Ishikawa (cell line): ENCODE data around the gene PLRG1.

Experiments used
- CEBPB ChIP-seq: IDR thresholded peaks from 2 replicates; pipeline ENCODE4 v1.6.1; 2012
- CREB1 ChIP-seq: IDR thresholded peaks from 2 replicates; pipeline ENCODE4 v1.6.1; 2012; ENCODE audit warnings: low read depth
- EGR1 ChIP-seq: IDR thresholded peaks from 2 replicates; pipeline ENCODE4 v1.6.1; 2012
- EP300 ChIP-seq: IDR thresholded peaks from 2 replicates; pipeline ENCODE4 v1.6.1; 2012; ENCODE audit warnings: borderline replicate concordance
- FOXM1 ChIP-seq: IDR thresholded peaks from 2 replicates; pipeline ENCODE4 v1.6.1; 2012; ENCODE audit warnings: low read depth, borderline replicate concordance
- NFIC ChIP-seq: IDR thresholded peaks from 2 replicates; pipeline ENCODE4 v1.6.1; 2012
- RAD21 ChIP-seq: IDR thresholded peaks from 2 replicates; pipeline ENCODE4 v1.6.1; 2012; ENCODE audit warnings: low read depth
- TAF1 ChIP-seq: IDR thresholded peaks from 2 replicates; pipeline ENCODE4 v1.6.1; 2012; ENCODE audit warnings: low read depth, mild to moderate bottlenecking
- TCF12 ChIP-seq: IDR thresholded peaks from 2 replicates; pipeline ENCODE4 v1.6.1; 2012; ENCODE audit warnings: low read depth
- TEAD4 ChIP-seq: IDR thresholded peaks from 2 replicates; pipeline ENCODE4 v1.6.1; 2012
- YY1 ChIP-seq: IDR thresholded peaks from 2 replicates; pipeline ENCODE4 v1.6.1; 2012; ENCODE audit warnings: low read depth
- ZBTB7A ChIP-seq: IDR thresholded peaks from 2 replicates; pipeline ENCODE4 v1.6.1; 2012; ENCODE audit warnings: low read depth
- TF ChIP-seq, protein P1 (sequence below): IDR thresholded peaks from 2 replicates; pipeline ENCODE4 v1.6.1; 2012
- TF ChIP-seq, protein P2 (sequence below): IDR thresholded peaks from 2 replicates; pipeline ENCODE4 v1.6.1; 2012; ENCODE audit warnings: low read depth, mild to moderate bottlenecking
- TF ChIP-seq, protein P3 (sequence below): IDR thresholded peaks from 2 replicates; pipeline ENCODE4 v1.6.1; 2012

PLRG1 gene

DNA sequence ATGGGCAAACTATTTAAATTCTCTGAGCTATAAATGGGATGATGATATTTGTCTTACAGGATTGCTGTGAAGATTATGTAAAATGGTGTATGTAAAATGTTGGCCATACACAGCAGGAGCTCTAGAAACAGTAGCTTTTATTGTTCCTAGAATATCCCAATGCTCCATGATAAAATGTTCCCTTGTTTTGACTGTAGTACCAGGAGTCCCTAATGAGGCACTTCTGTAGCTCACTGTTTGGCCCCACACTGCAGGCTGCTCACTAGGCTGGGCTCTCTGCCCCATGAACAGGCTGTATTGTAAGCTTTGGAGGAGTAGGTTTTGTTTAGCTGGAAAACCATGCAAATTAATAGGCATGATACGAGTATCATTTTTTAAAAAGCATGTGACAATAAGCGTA is 43.7 kb upstream of the PLRG1 start:
- TF ChIP-seq RAD21 = no peak
- TF ChIP-seq, protein P1, sequence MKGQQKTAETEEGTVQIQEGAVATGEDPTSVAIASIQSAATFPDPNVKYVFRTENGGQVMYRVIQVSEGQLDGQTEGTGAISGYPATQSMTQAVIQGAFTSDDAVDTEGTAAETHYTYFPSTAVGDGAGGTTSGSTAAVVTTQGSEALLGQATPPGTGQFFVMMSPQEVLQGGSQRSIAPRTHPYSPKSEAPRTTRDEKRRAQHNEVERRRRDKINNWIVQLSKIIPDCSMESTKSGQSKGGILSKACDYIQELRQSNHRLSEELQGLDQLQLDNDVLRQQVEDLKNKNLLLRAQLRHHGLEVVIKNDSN = no peak
- TF ChIP-seq, protein P2, sequence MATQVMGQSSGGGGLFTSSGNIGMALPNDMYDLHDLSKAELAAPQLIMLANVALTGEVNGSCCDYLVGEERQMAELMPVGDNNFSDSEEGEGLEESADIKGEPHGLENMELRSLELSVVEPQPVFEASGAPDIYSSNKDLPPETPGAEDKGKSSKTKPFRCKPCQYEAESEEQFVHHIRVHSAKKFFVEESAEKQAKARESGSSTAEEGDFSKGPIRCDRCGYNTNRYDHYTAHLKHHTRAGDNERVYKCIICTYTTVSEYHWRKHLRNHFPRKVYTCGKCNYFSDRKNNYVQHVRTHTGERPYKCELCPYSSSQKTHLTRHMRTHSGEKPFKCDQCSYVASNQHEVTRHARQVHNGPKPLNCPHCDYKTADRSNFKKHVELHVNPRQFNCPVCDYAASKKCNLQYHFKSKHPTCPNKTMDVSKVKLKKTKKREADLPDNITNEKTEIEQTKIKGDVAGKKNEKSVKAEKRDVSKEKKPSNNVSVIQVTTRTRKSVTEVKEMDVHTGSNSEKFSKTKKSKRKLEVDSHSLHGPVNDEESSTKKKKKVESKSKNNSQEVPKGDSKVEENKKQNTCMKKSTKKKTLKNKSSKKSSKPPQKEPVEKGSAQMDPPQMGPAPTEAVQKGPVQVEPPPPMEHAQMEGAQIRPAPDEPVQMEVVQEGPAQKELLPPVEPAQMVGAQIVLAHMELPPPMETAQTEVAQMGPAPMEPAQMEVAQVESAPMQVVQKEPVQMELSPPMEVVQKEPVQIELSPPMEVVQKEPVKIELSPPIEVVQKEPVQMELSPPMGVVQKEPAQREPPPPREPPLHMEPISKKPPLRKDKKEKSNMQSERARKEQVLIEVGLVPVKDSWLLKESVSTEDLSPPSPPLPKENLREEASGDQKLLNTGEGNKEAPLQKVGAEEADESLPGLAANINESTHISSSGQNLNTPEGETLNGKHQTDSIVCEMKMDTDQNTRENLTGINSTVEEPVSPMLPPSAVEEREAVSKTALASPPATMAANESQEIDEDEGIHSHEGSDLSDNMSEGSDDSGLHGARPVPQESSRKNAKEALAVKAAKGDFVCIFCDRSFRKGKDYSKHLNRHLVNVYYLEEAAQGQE = no peak
- TF ChIP-seq NFIC = no peak
- no peak for TF ChIP-seq CEBPB
- no peak for TF ChIP-seq EP300
- no peak for TF ChIP-seq TAF1
- TF ChIP-seq TCF12 = no peak
- no peak for TF ChIP-seq TEAD4
- TF ChIP-seq, protein P3, sequence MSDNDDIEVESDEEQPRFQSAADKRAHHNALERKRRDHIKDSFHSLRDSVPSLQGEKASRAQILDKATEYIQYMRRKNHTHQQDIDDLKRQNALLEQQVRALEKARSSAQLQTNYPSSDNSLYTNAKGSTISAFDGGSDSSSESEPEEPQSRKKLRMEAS = no peak
- no peak for TF ChIP-seq EGR1
- TF ChIP-seq CREB1 = no peak

DNA sequence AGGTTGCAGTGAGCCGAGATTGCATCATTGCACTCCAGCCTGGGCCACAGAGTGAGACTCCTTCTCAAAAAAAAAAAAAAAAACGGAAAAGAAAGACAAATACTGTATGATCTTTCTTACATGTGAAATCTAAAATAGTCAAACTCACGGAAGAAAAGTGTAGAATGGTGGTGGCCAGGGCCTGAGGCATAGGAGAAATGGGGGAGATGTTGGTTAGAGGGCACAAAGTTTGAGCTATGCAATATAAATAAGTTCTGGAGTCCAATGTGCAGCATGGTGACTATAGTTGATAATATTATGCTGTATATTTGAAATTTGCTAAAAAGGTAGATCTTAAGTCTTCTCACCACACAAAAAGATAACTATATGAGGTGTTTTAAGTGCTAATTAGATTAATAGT is 41.7 kb upstream of the PLRG1 start:
- TF ChIP-seq ZBTB7A (no peak), RAD21 (no peak), NFIC (no peak), YY1 (no peak), CREB1 (no peak), TEAD4 (no peak)

DNA sequence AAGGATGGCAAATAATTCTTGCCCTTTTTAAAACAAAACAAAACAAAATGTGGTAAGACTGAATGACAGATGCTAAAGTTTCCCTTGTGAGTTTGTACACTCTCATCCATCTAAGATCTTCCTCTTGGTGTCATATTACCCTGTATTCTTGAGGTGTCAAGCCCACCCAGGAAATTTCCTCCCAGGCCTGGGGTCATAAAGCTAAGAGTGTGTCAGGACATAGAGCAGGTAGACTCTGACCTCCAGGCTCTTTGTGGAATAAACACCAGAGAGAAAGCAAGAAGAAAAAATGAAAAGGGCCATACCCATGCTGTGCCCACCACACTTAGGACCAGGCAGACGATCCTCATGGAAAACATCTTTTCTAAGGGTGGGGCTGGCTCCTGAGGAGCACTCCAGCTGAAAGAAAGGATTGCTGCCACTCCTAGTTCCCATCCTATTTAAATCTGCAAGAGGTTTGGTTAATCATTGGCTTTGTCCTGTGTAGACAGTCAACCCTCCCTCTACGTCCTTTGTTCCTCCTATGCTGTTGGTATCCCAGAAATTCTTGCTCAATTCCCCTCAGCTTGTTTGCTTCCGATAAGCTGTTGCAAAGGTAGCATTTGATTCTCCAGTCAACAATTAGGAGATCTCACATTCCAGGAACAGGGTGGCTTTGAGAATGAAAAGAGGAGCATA is 40.3 kb upstream of the PLRG1 start, which contains the start of gene FGA:
Gene FGA (minus strand): TSS at position 414 of the 678 bp plus-strand sequence. CDS start 55 bp downstream, at position 359.
- TF ChIP-seq YY1 = no peak

DNA sequence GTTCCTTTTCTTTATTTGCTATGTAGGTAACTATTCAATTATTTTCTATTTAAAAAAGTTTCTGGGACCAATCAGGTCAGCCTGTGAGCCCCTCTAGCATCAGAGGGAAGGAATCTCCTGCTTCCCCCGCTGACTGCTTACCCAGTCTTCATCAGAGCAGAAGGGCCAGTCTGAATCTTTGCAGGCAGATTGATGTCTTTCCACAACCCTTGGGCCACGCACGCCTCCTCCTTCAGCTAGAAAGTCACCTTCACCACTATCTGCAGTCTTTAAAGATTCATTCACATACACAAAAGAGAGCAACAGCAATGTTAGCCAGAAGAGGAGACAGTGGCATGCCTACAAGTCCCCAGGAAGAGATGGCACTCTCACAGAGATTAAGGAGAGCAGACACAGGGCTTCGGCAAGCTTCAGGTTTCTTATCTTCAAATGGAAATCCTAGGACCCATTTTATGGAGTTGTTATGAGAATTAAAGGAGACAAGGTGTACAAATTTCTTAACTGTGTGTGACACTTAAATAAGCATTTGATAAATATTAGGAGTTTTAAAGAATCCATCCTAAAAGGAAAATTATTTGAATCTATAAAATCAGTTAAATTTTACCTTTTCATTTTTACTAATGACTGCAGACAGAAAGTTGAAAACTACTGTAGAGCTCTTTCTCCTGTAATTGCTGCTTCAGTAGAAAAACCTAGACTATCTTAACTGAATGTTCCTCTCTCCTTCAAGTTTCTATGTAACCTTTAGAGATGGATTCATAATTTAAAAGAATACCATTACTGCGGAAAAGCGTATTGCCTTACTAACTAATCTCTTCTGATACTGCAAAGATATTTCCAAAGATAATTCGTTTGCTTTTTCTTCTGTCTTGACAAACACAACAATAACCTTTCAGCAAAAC is 39.3 kb upstream of the PLRG1 start:
- TF ChIP-seq TAF1 = no peak
- TF ChIP-seq EGR1 = no peak
- no peak for TF ChIP-seq TCF12
- TF ChIP-seq CREB1 = no peak
- no peak for TF ChIP-seq EP300
- no peak for TF ChIP-seq RAD21
- no peak for TF ChIP-seq FOXM1
- TF ChIP-seq, protein P2 = no peak
- TF ChIP-seq YY1 = no peak
- TF ChIP-seq NFIC = no peak
- TF ChIP-seq, protein P3 = no peak
- no peak for TF ChIP-seq CEBPB
- no peak for TF ChIP-seq ZBTB7A
- TF ChIP-seq, protein P1 = no peak
- TF ChIP-seq TEAD4 = no peak

DNA sequence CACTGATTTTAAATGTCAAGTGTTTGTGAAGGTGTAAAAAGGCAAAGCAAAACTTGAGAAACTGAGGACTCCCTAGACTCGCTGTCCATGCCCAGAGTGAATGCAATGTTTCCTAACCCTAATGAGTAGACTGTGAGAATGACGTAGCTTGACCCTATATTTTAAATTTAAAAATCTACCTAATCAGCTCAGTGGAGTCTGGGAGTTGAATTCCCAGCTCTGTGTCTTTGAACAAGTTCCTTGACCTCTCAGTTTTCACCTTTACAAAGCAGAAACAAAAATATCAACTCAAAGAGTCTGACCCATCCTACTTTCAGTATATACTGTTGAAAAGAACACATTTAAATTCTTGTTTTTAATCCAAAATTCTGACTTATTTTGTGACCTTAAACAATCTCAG is 38.0 kb upstream of the PLRG1 start:
- TF ChIP-seq, protein P3 = no peak
- TF ChIP-seq RAD21 = no peak
- TF ChIP-seq TCF12 = no peak
- TF ChIP-seq EP300 = no peak
- no peak for TF ChIP-seq CEBPB
- TF ChIP-seq, protein P1 = no peak
- TF ChIP-seq, protein P2 = no peak
- TF ChIP-seq TEAD4 = no peak
- no peak for TF ChIP-seq ZBTB7A
- TF ChIP-seq FOXM1 = no peak
- no peak for TF ChIP-seq EGR1
- TF ChIP-seq YY1 = no peak
- TF ChIP-seq TAF1 = no peak
- TF ChIP-seq NFIC = no peak
- no peak for TF ChIP-seq CREB1
